ENCODE measurements around the gene CD109.
"Not testable (repeated sequence)": the region's sequence is repeated elsewhere in the genome, so short reads cannot be mapped to it uniquely, and the experiment has no call there.

Gene CD109

DNA sequence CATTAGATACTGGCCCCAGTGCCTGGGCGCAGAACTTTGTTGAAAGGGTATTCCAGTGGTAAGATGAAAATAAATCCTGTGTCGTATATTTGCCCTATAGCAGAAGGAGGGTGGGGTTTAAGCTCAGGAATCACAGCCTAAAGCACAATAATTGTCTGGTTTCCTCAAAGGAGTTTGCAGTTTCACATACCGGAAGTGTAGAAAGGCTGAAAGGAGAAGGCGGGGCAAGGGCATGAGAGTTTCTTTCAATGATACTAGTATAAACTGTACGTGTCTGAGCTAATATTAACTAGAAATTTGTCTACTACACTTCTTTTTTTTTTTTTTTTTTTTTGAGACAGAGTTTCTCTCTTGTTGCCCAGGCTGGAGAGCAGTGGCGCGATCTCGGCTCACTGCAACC, 29.2 kb downstream of the CD109 start:
- not testable (repeated sequence) for DNase-seq

DNA sequence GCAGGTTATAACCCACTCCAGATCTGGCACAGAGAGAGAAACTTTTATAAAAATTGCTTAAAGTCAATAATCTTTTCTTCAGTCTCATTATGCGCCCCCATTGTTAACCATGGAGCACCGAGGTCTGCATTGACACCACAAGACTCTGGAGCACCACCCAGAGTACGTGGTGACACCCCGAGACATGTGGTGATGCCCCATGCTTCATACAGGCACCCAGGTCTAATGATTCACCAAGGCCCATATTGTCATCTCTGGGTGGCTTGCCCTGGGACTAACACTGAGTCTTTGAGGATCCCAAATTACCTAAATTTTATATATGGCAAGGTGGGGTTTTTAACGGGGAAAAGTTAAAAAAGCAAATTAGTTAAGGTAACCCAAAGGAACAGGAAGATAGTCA, 31.1 kb downstream of the CD109 start:
- no peak for DNase-seq

DNA sequence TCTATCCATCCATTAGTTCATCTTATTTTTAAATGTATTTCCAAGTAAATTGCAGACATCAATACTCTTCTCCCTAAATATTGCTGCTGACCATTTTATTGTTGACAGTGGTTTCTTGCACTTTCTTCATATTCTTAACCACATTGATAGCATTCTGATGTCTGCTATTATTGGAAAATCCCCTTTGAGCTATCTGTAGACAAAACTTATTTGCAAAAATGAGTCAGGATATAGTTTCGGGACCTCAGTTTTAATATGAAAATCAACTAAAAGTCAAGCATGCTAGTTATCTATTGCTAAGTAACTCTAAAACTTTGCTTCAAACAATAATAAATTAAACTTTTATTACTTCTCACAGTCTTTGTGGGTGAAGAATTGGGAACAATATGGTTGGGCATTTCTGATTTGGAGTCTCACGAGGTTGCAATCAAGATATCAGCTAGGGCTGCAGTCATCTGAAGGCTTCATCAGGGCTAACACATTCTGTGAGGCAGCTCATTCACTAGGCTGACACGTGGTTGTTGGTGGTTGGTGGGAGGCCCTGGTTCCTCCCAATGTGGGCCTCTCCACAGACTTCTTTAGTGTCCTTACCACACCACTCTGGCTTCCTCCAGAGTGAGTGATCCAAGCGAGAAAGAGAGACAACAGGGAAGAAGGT, 32.7 kb downstream of the CD109 start:
- DNase-seq = no peak

DNA sequence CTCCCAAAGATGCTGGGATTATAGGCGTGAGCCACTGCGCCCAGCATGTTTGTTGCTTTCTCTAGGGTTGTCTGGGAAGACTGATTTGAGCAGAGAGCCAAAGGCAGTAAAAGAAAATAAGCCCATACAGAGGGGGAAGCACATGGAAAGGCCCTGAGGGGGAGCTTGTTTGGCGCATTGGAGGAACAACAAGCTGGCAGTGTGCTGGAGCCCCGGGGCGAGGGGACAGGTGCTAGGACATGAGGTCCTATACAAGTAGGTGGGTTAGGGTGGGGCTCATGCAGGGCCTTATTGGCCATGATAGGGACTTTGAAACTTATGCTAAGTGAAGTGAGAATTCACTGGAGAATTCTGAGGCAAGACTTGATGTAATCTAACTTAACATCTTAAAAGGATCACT, 35.3 kb downstream of the CD109 start:
- DNase-seq = no peak

DNA sequence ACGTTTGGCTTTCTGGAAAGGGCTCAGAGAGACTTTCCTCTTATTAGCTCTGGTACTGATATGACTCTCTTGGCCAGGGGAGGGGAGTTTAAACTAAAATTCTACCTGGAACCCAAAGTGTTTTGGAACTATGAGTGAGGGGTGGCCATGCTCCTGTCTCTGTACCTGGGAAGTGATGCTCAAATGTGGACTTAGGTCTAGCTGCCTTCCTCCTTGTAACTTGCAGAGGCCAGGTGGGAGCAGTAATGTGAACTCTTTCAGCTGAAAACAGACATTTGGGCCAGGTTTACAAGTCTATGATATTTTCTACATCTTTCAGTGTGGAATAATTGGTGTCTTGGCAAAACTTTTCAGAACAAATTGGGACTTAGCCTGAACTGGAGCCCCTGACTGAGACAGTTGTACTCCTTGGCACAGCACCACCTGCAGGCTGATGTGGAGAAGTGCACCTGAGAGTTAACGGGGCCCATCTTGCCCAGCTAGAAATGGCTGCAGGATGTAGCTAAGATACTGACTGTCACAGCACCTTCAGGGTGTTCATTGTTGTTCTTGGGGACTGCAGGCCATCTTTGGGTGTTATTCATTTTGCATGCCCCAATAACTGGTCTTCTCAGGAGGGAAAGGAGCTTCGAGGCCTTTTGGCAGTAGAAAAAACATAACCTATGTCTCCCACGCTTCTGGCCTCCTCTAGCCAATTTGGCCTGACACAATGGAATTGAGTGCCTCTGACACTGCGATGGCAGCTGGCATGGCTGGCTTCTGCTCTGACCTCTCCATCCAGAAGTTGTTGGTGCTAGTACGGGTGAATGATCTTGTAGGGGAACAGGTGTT, 37.1 kb downstream of the CD109 start:
- peak in 51 of 58 donors; percentile 2 to 64 (median 26) for DNase-seq

DNA sequence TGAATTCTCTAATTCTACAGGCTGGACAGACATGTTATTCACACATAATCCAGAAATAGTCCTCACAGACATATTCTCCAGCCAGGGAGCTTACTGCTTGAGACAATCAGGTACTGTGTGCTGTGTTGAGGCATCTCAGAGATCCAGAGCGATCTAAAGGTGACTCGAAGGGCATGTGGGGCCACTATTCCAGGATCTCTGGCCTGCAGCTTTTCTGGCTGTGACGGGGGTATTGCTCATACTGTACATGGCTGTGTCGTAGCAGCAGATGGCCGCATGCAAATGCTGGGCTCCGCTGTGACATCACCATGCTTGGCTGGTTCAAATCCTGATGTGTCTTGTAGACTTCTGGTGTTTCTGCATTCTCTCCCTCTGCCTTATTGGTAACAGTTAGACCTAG, 37.8 kb downstream of the CD109 start:
- no peak for DNase-seq

DNA sequence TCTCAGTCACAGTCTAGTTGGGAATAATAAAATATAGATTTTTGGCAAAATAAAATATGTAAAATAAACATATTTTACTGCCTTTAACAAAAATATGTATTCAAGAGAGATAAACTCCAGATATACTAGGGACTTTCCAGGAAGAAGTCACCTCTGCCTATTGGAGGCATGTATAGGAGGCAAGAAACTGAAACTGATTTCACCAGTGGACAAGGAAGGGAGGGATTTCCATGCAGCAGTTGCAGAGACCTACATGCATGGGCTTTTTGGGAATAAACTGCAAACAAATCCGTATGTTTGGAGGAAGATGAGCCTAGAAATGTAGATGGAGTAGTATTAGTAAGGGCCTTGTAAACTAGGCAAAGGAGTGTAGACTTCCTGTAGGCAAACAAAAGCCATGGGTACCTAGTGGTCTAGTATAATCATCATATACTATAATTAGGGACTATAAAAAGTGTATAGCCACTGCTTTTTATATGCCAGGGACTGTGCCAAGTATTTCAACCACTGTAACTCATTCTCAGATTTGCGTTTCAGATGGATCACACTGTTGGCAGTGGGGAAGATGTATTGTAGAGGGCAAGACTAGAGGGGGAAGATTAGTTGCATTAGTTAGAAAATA, 38.9 kb downstream of the CD109 start:
- no peak for DNase-seq

DNA sequence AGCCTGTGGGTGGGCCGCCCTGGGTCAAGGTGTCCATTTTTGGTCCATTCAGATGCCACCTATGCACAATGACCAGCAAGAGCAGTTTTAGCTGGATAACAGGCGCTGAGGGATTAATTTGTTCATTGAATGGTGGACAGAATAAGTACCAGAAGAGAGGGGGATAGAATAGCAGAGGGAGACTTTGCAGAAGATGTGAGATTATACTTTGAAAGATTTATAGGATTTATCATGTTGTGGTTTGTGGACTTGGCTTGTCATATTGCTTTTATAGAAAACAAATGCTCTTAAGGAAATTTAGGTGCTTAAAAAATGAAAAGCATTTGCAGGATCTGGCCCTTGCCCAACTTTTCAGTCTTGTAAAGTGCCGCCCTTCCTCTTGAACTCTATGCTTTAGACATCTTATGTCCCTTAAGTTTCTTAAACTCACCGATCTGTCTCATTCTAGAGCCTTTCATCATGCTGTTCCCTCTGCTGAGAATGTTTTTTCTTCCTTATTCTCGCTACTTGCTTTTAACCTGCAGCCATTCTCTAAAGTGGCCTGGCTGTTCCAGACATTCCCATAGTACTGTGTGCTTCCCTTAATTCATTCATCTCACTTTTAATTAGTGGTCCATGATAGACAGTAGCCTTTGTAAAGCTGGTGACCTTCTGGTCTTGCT, 42.5 kb downstream of the CD109 start:
- no peak for DNase-seq

DNA sequence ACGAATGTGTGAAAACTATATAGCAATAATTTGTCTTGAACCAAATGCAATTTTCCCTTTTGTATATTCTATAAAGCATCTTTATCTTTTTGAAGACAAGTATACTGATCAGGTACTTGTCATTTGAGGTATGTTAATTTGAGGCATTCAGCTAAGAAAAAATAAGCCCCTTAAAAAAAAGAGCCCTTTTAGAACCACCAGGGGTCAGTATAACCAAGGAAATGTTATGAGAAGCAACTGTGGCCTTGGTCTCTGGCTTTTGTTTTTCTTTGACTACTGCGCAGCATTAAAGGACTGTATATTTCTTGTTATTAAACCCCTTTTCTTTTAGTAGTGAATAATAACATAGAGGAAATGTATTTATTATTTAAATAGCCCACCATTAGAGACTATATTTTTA, 43.1 kb downstream of the CD109 start:
- DNase-seq = peak in 2 of 58 donors; percentile 5 to 46

DNA sequence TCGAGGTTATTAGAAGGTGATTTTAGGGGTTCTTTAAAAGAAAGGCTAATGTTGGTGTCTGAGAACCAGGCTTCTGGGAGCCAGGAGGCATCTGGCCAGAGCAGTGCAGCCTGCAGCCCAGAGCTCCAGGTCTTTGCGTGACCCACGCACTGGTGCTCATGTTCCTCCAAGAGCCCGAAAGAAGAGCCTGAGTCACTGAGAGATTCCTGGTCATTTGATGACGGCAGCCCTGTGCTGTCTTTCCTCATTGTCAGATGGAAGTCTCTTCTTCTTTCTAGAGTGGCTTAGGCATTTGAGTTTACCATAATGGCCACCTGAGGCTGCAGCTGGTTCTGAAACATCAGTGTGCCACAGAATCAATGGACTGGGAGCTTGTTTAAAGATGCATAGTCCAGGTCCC, 46.4 kb downstream of the CD109 start:
- no peak for DNase-seq

DNA sequence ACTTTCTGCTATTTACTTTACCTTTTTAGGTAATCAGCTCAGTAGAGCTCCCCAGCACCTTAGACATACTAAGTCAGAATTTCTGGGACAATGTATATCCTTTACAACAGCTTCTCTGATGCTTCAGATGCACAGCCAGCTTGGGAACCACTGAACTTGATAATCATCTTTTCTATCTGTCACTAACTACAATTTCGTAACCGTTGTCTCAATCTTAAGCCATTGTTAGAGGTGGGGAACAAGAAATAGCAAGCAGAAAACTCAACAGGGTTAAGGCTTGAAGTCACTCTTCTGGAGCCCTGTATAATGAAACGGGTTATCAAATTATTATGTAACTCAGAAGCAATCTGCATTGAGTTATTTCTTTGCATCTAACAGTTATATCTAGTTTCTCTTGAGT, 47.1 kb downstream of the CD109 start:
- no peak for DNase-seq

DNA sequence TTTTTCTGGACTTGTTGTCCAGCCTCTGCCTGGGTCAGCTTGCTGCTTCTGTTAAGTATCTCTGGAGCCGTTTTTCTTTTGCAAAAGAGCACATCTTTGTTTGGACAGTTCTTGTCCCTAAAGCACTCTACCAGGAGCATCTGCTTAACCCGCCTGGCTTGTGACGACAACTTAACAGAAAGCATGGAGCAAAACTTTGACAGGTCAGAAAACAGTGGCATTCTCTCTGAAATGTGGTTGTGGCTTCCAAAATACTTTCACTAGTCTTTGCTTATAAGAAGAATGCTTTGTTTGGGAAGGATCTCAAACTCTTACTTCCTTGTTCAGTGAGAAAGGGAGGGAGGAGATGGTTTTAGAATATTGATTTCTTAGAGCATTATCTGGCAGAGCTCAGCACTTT, 47.6 kb downstream of the CD109 start:
- no peak for DNase-seq

DNA sequence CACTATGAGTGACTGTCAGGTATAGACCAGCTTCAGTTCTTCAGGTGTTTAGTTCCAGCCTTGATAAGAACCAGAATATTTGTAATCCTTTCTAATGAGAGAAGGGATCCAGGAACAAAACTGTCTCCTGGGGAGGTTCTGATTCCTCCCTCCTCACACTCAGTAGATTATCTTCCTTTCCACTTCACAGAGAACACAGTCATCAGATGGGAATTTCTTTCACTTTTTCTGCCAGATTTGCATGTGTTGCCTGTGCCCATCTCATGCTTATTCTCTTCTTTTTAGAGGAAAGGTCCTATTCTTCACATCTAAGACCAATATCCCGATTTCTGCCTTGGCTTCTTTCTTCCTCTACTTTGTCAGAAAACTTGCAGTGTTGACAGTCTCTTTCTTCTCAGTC, 50.8 kb downstream of the CD109 start:
- DNase-seq = no peak

DNA sequence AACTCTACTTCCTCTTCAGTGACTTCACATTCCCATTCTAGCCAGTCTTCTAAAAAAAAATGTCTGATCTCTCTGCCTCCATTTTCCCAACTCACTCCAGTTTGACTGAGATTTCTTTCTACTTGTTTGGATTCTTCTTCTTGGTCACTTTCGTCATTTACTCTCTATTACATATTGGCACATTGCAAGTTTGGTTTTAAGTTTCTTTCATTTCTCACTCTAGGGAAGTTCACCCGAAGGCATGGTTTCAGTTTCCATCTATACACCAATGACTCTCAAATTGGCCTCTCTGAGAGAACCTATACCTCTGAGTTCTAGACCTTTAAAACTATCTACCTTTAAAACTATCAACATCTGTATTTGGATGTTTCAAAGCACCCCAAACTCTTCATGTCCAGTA, 51.3 kb downstream of the CD109 start:
- DNase-seq = no peak

DNA sequence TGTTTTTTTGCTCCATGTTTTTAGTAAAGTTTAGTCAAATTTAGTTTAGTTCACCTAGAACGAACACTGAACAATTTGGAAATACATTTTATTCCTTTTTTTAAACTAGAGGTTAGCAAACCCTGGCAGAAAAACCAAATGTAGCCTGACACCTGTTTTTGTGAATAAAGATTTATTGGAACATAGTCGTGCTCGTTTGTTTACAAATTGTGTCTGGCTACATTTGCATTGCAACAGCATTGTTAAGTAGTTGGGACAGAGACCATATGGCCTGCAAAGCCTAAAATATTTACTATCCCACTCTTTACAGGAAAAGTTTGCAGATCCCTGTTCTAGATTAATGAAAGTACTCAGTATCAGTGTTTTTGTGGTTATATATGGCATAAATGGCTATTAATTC, 56.9 kb downstream of the CD109 start:
- DNase-seq = no peak

DNA sequence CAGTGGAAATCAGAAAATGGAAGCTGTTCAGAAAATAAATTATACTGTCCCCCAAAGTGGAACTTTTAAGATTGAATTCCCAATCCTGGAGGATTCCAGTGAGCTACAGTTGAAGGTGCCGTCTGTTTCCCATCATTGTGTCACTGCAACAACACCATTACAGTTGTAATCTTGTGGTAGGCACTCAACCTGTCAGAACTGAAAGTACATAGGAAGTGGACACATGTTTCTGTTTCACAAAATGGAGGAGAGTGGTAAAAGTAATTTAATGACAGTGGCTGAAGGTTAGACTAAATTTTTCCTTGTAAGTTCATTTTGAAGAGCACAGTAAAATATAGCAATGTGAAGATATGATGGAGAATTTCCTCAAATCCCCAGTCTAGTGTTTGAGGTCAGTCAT, 70.0 kb downstream of the CD109 start:
- DNase-seq = no peak

DNA sequence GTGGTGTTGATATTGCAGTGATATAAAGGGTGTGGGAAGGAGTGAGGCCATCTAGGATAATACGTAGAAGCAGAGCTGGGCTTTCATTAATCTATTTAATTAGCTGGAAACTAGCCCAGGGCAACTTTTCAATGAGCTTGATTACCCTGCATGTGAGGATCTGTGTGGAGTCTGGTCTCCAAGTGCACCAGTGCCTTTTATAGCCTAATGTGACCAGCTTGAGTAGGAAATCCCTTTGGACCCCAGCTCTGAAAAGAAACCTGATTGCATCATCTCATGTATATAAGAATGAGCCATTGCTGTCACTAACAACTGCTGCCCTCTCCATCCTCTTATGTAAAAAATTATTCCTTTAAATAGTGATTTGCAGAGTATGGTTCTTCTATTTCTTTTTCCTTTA, 72.6 kb downstream of the CD109 start:
- no peak for DNase-seq

DNA sequence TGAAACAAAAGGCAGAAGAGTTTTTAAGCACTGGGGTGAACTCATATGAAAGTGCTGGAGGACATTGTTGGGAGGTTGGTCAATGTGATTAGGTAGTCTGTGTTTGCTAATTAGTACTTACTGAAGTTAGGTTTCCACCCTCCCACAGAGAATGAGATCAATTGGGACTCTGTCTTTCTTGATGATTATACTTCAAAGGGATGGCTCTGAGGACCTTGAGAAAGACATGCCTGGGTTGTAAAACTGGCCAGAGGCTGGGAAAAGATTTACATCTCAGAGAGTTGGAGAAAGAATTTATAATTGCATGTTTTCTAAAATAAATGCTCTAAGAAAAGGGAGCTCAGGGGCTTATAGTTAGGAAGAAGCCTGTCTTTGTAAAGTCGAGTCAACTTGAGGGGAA, 74.0 kb downstream of the CD109 start:
- DNase-seq = no peak

DNA sequence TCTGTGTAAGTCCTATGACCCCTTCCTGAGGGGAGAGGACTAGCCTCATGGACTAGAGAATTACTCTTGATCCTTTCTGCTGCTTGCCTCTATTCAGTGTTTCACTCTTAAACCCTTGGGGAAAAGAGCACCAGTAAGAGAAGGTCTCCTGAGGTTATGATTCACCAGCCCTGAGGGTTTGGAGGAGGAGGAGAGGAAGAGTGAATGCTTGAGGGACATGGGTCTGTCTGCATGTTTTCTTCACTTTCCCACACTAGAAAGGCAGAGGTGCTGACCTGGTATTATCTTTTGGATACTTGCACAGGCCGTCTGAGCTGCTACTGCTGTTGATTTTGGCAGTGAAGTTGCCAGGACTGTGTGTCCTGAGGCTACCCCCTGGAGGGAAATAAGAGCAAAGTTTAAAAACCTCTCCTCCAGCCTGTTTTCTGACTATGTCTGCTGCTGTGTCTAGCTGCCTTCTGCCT, 78.3 kb downstream of the CD109 start:
- DNase-seq = no peak

DNA sequence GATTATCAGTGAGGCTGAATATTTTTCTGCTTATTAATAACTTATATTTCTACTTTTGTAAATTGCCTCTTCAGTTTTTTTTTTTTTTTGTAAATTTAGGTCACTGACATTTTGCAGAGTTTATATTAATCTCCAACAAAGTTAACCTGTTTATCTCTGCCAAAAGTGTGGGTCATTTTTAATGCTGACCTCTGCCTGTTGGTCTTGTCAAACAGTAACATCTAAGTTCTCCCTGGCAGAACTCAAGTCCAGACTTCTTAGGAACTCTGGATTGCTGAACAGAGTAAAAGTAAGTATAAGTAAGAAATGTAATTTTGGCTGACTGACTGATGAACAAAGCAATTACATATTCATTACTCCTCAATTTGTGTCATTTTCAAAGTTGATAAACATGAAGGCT, 83.9 kb downstream of the CD109 start:
- DNase-seq = no peak

DNA sequence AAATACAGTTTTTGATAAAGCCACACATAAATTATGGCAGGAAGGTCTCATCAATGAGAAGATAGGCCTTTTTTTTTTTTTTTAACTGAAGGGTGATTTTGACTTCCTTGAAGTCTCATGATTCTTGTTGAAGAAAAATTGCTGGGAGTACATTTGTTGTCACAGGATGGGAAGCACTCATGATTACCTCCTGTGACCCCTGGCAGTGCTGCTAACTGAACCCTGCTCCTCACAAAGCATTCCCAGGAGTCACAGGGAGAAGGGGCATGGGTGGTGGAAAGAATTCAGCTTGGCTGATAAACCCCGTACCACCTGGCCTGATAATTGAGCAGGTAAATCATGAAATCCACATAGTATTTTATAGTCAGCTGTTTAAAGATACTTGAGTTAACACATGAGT, 86.9 kb downstream of the CD109 start:
- no peak for DNase-seq
